Measurements from ENCODE around the gene GRID1.

Gene GRID1

DNA sequence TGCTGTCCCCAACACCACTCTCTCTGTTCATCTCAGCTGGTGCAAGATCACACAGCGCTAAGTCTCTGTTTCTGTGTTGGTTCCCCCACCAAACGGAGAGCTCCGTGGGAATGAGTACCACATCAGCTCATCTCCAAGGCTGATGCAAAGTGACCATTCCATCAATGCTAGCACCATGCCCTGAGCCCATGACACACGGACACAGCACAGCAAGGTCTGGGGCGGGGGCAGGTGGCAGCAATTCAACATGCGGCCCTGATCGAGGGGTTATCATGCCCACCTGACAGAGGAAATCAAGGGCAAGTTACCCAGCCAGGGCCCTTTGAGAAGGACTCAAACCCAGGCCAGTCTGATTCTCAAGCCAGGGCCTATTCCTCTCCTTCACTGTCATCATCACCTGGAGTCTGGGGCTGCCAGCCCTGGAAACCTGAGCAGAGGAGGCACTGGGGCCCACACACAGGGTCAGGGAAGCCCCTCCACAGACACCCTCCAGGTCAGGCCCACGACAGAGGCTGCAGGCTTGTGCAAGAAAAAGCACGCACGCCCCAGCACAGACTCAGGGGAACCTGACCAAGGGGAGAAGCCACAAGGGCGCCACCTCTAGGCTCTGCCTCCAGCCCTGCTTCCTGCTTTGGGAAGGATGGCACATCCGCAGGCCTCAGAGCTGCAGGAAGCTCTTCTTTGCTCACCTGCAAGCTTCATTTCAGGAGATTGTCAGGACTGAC is 74.8 kb downstream of the GRID1 start:
- DNase-seq (ENCODE audit: low read depth): no peak

DNA sequence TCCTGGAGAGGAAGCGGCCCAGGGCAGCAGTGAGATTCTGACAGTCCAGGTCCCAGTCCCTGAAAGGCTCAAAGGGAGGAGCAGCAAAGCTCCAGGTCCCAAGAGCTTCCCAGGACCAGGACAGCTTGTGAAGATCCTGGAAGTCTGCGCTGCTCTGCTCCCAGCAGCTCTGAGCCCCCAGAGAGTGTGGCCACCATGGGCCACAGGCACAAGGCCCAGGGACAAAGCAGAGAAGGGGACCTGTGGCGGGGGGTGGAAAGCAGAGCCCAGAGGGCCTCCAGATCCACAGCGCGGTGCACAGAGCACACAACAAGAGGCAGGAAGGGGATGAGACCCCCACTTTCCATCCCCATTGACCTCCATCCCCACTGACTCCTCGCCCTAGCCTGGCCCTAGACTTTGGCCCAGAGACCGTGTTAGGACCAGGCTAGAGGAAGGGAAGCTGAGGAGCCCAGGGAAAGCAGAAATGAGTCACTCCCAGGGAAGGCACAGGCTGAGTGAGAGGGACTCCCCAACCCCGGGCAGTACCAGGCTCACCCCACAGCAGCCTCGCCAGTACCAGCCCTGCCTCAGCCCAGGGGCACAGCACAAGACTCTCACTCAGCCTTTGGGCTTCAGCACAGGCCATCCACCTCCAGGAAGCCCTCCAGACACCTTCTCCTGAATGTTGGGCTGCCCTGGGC is 75.5 kb downstream of the GRID1 start:
- DNase-seq (ENCODE audit: low read depth): no peak

DNA sequence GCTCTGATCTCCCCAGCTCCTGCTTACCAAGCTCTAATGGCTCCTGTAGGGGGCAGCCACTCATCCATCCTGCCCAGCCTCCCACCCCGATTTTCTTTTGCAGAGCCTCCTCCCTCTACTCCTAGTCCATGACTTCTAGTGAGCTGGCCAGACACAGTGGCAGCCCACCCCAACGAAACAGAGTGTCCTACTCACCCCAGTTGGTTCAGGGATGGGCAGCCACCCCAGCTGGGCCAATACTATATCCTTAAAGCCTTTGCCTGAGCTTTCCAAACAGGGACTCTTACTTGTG is 77.1 kb downstream of the GRID1 start:
- DNase-seq (ENCODE audit: low read depth): no peak

DNA sequence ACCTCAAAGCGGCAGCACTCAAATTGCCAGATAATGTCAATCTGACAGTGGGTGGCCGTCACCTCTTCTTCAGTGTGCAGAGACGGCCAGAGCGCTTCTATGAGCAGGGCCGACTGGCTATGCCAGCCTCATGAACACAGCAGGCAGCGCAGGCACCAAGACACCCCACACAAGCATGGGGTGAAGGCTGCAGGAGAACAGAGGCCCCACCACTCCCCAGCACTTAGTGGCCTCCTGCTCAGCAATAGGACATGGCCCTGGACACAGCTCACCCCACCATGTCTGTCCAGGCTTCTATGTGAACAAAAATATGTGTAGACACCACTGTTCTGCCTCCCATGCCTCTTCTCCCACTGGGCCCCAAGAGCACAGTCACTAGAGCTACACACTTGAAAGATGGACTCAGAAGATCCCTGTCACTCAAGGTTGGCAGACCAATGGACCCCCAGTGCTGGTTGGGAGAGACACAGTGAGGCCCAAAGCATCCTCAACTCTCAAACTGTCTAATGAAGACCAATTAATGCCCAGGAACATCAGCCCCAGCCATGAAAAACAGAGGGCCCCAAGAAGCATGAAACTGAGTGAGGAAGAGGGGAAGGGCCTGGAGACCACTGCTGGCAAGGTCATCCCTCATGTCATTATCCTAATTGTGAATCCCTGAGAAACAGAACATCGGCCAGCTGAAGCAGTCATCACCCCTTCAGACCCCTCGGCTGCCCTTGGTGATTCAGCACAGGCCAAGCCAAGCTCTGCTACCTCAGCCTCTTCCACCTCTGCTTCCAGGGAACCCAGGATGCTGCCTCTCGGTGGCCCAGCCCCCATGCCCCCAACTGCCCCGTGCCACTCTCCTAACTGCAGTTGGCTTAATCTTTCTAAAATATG is 77.7 kb downstream of the GRID1 start:
- no peak for DNase-seq (ENCODE audit: low read depth)

DNA sequence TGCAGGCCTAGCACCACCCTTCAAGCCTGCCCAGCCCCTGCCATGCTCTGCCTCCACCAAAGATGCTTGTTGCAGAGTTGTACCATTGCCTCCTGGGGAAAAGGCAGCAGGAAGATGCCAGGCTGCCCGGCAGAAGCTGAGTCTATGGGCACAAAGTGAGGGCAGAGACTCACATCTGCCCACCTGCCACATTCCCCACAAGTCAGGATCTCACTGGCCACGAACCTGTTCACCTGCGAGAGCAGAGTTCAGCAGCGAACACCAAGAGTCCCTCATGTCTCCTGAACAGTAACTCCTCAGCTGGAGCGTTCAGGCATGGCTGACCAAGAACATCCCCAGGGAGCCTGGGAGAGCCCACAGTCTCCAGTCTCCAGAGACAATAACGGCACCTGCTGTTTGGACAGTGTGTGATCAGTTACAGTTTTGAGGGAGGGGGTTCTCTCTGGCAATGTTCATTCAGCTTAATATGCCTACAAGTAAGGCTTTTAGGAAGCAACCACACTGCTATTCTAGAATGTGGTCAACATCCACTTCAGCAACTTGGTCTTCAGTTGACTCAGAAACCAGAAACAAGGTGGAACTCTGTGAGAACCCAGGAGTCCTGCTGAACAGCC is 78.5 kb downstream of the GRID1 start:
- DNase-seq (ENCODE audit: low read depth): no peak

DNA sequence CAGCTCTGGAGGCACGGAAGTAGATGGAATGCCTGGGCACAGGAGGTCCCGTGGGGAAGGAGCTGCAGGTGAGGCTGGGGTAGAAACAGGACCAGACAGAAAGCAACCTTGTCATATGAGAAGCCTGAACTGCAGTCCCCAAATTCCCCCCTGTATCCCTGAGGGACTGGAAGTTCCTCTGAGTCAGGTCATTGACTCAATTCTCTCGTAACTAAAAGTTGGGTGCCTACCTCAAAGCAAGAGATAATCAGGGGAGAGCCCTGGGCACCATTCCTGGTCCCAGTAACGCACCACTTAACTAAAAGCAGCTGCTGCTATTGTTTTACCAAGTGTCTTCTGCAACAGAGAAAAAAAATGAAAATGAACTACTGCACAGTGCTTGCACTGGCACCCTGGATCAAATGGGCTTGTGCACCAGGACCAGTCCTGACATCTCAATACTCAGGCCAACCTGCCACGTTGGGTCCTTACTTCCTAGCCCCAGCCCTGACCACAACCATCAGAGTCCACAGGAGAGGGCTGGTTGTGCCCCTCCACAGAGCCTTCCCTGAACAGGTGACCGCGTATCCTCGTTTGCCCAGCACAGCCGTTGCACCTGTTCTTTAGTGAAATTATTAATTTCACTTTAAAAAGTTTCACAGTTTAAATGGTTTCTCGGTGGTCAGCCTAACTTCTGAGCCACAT is 79.3 kb downstream of the GRID1 start:
- DNase-seq (ENCODE audit: low read depth): no peak

DNA sequence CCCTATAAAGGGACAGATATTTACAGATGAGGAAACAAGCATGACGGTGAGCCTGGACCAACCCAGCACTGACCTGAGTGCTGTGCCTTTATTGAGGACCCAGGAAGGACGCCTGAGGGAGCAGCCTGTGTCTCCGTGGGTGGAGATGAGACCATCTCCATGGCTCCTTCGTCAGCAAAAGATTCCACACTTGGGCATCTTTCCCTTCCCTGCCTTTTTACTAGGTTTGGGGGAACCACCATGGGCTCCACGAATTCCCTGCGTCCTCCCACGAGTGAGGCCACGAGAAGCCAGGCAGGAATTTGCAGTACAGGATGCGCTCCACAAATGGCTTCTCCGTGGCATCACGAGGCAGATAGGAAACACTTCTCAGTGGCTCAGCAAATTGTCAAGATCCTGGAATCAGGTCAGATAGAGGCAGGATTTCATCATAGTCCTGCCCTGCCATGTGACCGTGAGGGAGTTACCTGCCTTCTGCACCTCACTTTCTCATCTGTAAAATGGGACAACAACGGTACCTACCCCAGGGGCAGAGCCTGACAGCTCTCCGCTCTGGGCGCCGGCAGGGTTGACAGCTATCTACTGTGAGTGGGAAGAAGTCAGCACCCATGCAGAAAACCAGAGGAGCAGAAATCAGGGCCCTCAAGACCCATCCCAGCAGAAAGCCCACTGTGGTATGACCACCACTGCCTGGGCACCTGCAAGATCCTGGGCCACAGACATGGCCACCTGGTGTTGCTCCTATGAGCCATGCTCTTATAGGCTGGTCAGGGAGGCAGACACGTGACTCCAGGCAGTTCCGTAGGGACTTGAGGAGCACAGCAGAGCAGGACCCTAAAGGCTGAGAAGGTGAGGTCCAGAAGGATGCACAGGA is 80.1 kb downstream of the GRID1 start:
- DNase-seq (ENCODE audit: low read depth): no peak

DNA sequence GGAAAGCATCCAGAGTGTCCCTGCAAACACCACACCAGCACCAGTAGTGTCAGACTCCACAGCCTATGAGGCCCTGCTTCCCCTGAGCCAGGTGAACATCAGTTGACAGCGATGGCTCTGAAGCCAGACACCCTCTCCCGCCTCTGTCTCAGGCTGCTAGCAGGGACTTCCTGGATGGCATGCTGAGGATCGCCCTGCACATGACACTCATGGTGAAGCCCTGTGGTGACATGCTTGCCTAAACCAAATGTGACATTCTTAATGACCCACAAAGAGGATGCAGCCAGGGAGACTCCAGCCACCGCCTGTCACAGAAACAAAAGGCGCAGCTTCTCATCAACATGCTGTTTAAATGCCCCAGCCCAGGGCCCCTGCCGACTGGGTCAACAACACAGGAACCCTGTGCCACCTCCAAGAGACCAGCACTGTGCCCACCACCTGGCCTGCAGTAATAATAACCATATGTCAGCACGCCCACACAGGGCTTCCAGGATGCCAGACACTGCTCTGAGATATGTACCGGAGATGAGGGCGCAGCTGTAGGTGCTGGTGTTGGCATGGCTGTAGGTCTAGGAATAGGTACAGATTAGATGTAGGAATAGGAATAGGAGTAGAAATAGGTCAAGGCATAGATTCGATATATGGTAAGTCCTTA is 81.3 kb downstream of the GRID1 start:
- DNase-seq (ENCODE audit: low read depth): no peak

DNA sequence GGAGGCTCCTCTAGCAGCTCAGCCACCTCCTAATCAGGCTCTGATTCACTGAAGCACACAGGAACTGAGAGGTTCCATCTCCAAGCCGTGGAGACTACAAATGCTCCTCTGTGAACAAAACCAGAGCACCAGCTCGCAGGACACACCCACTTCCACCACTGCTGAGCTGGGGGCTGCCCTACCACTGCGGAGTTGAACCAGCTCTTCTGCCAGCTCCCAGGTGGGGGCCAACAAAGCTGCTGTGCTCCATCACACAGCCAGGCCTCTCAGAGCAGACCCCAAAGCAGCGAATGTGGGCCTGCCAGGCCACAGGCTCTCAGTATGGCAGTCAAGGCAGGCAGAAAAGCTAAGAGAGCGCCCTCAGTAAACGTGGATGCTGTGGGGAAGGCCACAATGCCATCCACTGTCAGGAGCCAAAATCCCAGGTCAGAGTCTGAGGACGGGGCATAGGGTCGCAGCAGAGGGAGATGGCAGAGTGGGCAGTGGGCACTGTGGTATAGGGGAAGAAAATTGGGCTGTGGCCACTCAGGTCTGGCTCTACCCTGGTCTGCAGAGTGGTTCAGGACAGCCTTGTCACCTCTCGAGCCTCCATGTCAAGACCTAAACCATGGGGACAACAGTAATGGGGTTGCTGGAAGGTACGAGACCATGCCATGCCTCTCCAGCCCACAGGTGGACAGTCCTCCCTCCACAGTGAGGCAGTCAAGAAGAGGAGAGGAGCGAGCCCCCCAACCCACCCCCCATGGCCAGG is 82.1 kb downstream of the GRID1 start:
- DNase-seq (ENCODE audit: low read depth): no peak

DNA sequence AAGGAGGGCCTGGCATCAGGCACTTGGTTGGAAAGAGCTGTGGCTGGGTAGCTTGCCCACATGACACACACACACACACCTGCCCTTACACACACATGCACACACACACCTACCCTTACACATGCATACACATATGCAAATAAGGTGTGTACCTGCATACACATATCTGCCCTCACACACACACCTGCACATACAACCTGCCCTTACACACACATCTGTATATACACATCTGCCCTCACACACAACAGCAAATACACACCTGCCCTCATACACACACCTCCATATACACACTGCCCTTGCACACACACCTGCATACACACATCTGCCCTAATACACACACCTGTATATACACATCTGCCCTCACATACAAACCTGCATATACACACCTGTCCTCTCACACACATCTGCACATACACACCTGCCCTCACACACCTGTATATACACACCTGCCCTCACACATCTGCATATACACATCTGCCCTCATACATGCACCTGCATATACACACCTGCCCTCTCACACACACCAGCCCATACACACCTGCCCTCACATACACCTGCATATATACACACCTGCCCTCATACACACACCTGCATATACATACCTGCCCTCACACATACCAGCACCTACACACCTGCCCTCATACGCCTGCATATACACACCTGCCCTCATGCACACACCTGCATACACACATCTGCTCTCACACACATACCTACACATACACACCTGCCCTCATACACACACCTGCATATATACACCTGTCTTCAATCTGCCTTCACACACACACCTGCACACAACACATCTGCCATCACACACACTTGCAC is 82.9 kb downstream of the GRID1 start:
- no peak for DNase-seq (ENCODE audit: low read depth)

DNA sequence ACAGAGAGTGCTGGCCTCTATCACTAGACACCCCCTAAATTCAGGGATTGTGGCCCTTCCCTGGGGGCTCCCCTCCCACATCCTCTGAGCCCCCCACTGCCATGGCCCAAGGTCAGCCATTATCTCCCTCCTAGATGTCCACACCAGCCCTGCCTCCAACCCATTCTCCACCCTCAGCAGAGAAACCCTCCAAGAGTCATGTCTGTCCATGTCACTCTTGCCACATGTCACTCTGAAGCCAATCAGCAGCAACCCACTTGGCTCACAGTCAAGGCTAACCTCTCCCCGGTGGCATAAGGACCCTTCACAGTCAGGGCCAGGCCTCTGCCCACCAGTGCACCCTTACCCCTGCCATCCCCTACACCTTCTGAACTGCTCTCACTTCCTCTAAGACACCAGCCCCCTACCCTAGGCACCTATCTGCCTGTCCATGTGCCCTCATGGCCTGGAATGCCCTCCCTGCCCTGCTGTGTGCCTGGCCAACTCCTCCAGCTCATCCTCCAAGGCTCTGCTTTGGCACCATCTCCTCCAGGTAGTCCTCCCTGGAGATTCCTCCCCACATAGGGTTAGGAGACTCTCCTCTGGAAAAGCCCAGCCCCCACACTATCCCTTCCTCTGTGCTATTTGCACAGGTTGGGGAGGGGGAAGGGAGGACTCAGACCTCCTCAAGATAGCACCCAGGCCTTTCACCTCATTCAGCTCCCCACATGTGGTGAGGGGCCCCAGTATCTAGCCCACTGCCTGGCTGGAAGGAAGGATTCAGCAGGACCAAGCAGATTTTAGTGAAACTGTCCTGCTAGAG is 83.7 kb downstream of the GRID1 start:
- no peak for DNase-seq (ENCODE audit: low read depth)

DNA sequence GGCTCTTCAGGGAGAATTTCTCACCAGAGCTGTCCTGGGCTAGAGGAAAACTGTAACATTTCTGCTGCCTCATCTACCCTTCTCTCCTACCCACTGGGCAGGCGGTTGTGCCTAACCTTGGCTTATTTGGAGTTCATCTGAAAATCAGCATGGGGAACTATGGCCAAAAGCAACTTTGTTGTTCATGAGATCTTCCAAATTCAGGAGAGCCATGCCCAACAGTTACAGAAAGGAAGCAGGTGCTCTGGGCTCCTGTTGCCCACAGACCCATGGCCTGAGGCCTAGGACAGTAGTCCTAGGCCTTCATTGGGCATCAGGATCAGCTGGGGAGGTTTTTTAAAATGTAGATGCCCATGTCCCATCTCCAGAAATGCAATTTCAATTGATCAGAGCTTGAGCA is 85.2 kb downstream of the GRID1 start:
- DNase-seq (ENCODE audit: low read depth): no peak

DNA sequence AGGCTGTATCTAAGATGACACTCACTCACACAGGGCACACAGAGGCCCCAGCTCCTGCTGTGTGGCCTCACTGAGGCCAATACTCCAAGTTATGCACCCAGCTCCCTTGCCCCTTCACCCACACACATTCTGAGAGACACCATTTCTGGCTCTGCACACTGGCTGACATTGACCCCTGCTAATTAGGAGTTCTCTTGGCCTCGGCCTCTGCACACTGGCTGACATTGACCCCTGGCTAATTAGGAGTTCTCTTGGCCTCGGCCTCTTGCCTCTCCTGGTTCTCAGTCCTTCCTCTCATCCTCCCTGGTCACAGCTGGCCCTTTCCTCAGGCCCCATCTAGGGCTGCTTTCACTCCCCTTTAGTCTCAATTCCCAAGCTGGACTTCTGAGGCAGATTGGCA is 97.3 kb downstream of the GRID1 start:
- DNase-seq (ENCODE audit: low read depth): no peak

DNA sequence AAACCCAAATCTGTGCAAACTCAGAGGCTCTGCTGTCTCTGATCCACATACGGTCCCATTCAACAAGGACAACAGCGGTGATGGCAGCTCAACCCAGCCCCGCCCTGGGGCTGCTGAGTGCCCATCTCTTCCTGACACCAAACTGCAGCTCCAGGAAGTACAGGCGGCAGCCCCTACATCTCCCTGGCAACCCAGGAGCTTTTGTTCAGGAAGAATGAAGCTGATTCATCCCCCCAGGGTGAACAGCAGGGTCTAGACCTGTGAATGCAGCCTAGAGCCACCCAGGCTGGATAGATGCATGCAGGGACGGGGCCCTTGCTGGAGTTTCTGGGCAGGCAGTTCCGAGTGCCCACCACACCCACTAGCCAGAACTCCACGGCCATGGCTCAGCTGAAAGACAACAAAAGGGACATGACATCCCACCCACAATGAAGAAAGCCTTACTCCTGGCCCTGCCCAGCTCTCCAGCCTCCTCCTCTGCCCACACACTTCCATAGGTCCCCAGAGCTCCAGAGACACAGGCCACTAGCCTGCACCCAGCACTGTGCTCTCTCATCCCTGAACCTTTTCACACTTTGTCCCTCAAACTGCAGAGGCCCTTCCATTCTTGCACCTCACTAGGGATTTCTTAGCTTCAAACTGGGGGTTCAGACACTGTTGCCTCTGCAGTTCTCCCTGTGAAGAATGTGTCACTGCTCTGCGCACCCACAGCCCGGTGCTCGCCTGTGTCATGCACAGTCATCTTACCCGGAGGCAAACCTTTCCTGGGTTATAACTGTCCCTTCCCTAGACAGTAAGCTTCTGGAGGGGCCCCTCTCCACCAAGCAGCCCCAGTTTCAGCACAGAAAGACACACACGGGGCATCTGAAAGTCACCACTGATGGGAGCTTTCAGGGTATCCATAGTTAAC is 99.1 kb downstream of the GRID1 start:
- DNase-seq (ENCODE audit: low read depth): no peak

DNA sequence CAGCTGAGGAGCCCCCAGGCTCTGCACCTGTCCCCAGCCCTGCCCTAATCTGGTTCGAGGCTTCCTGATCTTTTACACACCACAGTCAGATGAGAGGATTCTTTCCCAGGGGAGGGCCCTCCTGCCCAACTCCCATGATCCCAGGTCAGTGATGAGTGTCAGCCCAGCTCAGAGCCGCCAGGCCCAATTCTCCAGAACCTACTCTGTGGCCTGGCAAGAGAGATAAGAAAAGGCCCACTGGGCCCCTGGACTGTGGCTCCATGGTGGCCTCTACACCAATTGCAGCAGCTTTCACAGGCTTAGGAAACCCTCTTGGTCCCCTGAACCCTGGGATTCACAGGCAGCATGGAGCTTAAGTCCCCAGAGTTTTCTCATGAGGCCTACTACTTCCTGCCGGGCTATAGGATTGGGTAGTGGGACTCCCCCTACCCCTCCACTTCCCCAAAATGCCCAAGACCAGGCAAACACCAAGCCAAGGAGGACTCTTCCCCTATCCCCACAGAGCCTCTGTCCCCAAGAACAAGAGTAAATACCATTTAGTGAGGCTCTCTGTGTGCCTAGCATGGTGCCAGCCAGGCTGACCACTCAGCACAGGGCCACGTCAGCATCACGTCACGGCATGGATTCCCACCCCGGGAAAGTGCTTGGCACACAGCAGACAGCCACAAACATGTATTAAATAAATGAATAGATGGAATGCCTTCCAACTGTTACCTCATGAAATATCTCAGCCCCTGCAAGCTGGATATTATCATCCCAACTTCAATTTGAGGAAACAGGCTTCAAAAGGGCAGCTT is 100.0 kb downstream of the GRID1 start:
- DNase-seq (ENCODE audit: low read depth): no peak

DNA sequence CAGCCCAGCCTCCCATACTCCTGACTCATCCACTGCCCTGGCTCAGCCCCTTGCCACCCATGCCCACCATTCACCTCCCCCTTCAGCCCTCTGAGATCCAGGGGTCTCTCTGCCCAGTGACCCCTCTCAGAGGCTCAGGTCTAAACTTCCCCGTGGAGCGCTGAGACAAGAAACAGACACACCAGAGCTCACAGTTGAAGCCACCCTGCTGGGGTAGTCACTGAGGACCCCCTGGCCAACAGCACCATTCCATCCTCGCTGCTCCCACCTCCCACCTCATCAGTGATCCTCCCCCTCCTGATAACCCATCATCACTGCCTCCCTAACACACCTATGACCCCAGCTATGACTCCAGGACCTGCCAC is 100.7 kb downstream of the GRID1 start:
- no peak for DNase-seq (ENCODE audit: low read depth)

Data from stimulated activated CD8-positive, alpha-beta memory T cell treated with anti-CD3 and anti-CD28 coated beads, Interleukin-12 subunit alpha, Interleukin-12 subunit beta, amount 100 ng/mL, for 1 hour (primary cell).